Measurements from ENCODE around the gene SH2D6.
"Not testable (repeated sequence)": the region's sequence is repeated elsewhere in the genome, so short reads cannot be mapped to it uniquely, and the experiment has no call there.

Gene SH2D6

GRCh38 chr2:85418132-85419008 lies at the start of gene SH2D6:
Gene SH2D6, plus strand, starts transcription at chr2:85418714. Its CDS starts 10,752 bp downstream, at chr2:85429466.
- no peaks in the 10 kb centered on the region for H3K9me3 Mint-ChIP-seq
- DNase-seq (ENCODE audit: low spot score in 2 of 2), result peak; percentile 77 to 91
- peak within 1 kb of the TSS; percentile 98 for H3K27ac Mint-ChIP-seq
- H3K36me3 Mint-ChIP-seq, result peaks cover 9% of the 10 kb centered on the region
- peaks cover 27% of the 10 kb centered on the region for H3K4me1 Mint-ChIP-seq
- ATAC-seq, result peak; percentile 89
- peak within 1 kb of the TSS; percentile 86 for H3K4me3 Mint-ChIP-seq

DNA sequence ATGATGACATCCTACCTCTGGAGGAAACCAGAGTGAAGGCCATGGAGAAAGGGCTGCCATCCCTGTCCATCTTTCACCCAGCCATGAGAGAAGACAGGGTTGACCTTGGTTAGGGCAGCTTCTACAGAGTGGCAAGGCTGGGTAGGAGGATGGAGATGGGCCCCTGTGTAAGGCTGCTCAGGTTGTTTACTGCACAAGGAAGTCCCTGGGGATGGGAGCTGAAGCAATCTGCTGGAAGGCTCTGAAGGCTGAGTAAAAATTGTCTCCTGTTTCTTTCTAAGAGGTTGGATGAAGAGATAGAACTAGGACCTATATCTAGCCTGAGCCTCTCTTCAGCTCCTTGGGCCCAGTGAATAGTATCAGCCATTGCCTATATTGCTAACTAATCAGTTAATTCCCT lies 49.6 kb upstream of the SH2D6 start:
- Mint-ChIP-seq H3K9me3 (no peaks in the 10 kb centered on the region), H3K27ac (peak overlapping the region; percentile 32), H3K36me3 (peaks cover 25% of the 10 kb centered on the region), H3K4me3 (no peak overlapping the region), H3K4me1 (no peaks in the 10 kb centered on the region)
- DNase-seq (ENCODE audit: low spot score in 2 of 2) (no peak), ATAC-seq (no peak)

- no peak for ATAC-seq
- Mint-ChIP-seq H3K4me1 (no peaks in the 10 kb centered on the region), H3K27ac (no peak overlapping the region), H3K4me3 (no peak overlapping the region), H3K9me3 (no peaks in the 10 kb centered on the region), H3K36me3 (peaks cover 26% of the 10 kb centered on the region)
- DNase-seq (ENCODE audit: low spot score in 2 of 2), result no peak
Observed at GRCh38 chr2:85369500-85369899, 49.0 kb upstream of the SH2D6 start.

DNA sequence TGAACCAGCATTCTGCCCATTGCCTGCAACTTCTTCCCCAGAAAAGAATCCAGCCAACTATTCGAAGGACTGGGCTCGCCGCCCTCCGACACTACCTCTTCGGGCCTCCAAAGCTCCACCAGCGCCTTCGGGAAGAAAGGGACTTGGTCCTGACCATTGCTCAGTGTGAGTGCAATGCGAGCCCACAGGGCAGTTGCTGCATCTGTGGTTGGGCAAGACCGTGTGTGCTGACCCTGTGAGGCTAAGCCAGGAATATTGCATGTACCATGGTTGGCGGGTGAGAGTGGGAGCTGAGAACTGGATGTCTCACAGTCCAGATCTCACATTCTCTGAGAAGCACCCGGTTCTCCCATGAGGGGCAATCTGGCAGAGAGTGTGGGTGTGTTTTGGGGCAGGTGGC lies 47.5 kb upstream of the SH2D6 start:
- no peaks in the 10 kb centered on the region for H3K4me1 Mint-ChIP-seq
- no peak for DNase-seq (ENCODE audit: low spot score in 2 of 2)
- no peak overlapping the region for H3K4me3 Mint-ChIP-seq
- no peak for ATAC-seq
- H3K36me3 Mint-ChIP-seq, result peaks cover 32% of the 10 kb centered on the region
- H3K27ac Mint-ChIP-seq, result no peak overlapping the region
- H3K9me3 Mint-ChIP-seq, result no peaks in the 10 kb centered on the region

DNA sequence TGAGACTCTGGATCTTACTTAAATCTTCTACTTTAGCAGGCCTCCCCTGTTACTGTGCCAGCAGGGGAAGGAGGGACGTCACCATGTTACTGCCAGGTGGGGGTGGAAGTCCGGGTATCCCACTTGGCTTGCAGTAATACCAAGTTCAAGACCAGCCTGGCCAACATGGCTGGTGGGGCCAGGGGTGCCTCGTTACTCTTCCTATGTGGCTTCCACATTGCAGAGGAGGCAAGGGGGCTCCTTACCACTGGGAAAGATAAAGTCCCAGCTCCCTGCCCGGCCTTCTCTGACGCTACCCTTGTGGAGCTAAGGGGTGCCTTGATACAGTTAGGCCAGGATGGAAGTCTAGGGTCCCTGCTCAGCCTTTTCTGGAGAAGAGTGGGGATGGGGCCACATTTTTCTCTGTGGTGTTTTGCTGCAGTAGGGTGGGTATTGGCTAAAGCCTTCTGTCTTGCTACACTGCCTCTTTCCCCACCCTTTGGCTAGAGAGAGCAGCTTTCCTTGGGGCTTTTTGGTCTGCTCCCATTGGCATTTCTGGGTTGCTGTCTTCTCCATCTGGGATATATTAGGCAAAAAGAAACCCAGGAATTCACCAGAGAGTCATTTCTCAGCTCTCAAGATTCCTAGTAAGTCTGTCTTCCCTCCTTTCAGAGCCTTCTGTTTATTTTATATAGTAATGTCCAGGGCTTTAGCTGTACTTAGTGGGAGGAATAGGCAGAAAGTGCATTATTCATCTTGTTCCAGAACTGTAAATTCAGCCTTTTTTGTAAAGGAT lies 42.0 kb upstream of the SH2D6 start:
- peak overlapping the region; percentile 13 for H3K27ac Mint-ChIP-seq
- peaks cover 49% of the 10 kb centered on the region for H3K36me3 Mint-ChIP-seq
- H3K4me3 Mint-ChIP-seq, result no peak overlapping the region
- no peaks in the 10 kb centered on the region for H3K4me1 Mint-ChIP-seq
- ATAC-seq (no peak), DNase-seq (ENCODE audit: low spot score in 2 of 2) (no peak)
- no peaks in the 10 kb centered on the region for H3K9me3 Mint-ChIP-seq

DNA sequence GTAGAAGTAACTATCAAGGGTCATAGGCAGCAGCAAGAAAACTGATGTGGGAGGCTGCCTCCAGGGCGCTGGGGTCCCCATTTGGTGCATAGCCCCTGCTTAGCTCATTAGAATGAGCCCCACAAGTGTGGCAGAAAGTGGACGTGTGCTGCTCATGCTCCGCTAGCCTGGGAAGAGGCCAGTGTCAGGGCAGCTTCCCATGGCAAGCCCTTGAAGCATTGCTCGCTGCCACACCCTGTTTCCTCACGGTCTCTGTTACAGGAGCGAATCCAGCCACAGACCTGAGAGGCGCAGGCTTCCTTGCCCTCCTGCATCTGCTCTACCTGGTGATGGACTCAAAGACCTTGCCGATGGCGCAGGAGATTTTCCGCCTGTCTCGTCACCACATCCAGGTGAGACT lies 41.4 kb upstream of the SH2D6 start:
- Mint-ChIP-seq H3K4me3 (no peak overlapping the region), H3K36me3 (peaks cover 55% of the 10 kb centered on the region), H3K27ac (no peak overlapping the region), H3K9me3 (no peaks in the 10 kb centered on the region), H3K4me1 (no peaks in the 10 kb centered on the region)
- DNase-seq (ENCODE audit: low spot score in 2 of 2) (no peak), ATAC-seq (no peak)

- ATAC-seq (no peak), DNase-seq (ENCODE audit: low spot score in 2 of 2) (no peak)
- Mint-ChIP-seq H3K36me3 (peaks cover 63% of the 10 kb centered on the region), H3K9me3 (no peaks in the 10 kb centered on the region), H3K27ac (no peak overlapping the region), H3K4me3 (no peak overlapping the region), H3K4me1 (no peaks in the 10 kb centered on the region)
Observed at GRCh38 chr2:85378257-85378656, 40.3 kb upstream of the SH2D6 start.

- ATAC-seq, result no peak
- Mint-ChIP-seq H3K4me3 (no peak overlapping the region), H3K27ac (no peak overlapping the region), H3K9me3 (no peaks in the 10 kb centered on the region), H3K36me3 (peaks cover 57% of the 10 kb centered on the region), H3K4me1 (no peaks in the 10 kb centered on the region)
- DNase-seq (ENCODE audit: low spot score in 2 of 2), result no peak
Observed at GRCh38 chr2:85380048-85380447, 38.5 kb upstream of the SH2D6 start.

GRCh38 chr2:85383151-85383550 lies 35.4 kb upstream of the SH2D6 start:
- not testable (repeated sequence) for H3K27ac Mint-ChIP-seq; H3K9me3 Mint-ChIP-seq; DNase-seq (ENCODE audit: low spot score in 2 of 2); H3K4me3 Mint-ChIP-seq; ATAC-seq; H3K4me1 Mint-ChIP-seq
- peaks cover 75% of the 10 kb centered on the region for H3K36me3 Mint-ChIP-seq

DNA sequence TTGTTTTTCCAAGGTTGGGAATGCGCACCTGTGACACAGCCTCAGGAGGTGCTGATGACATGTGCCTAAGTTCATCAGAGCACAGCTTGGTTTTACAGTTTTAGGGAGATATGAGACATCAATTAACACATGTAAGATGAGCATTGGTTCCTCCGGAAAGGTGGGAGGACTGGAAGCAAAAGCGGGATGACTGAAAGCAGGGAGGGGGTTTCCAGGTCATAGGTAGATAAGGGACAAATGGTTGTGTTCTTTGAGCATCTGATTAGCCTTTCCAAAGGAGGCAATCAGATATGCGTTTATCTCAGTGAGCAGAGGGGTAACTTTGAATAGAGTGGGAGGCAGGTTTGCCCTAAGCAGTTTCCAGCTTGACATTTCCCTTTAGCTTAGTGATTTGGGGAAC lies 34.7 kb upstream of the SH2D6 start:
- H3K9me3 Mint-ChIP-seq, result no peaks in the 10 kb centered on the region
- peaks cover 72% of the 10 kb centered on the region for H3K36me3 Mint-ChIP-seq
- no peak for DNase-seq (ENCODE audit: low spot score in 2 of 2)
- H3K27ac Mint-ChIP-seq, result no peak overlapping the region
- no peaks in the 10 kb centered on the region for H3K4me1 Mint-ChIP-seq
- ATAC-seq, result no peak
- no peak overlapping the region for H3K4me3 Mint-ChIP-seq

GRCh38 chr2:85385746-85386145 lies 32.8 kb upstream of the SH2D6 start:
- Mint-ChIP-seq H3K9me3 (no peaks in the 10 kb centered on the region), H3K36me3 (peaks cover 68% of the 10 kb centered on the region), H3K27ac (peak overlapping the region; percentile 41), H3K4me3 (no peak overlapping the region), H3K4me1 (no peaks in the 10 kb centered on the region)
- DNase-seq (ENCODE audit: low spot score in 2 of 2), result no peak
- no peak for ATAC-seq

DNA sequence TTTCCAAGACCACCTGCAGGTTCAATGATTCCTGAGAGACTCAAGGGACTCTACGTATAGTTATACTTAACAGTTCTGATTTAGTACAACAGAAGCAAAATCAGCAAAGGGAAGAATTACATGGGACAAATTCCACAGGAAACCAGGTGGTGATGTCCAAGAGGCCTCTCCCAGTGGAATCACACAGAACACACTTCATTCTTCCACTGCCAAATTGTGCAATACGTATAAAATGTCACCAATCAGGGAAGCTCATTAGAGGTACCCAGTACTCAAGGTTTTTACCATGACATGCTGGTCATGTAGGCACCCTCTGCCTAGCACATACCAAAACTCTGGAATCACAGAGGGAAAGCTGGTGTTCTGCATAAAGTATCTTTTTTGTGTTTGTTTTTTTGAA lies 30.8 kb upstream of the SH2D6 start:
- peaks cover 51% of the 10 kb centered on the region for H3K36me3 Mint-ChIP-seq
- no peak for ATAC-seq

GRCh38 chr2:85388878-85389538 lies 29.5 kb upstream of the SH2D6 start:
- DNase-seq (ENCODE audit: low spot score in 2 of 2), result no peak
- Mint-ChIP-seq H3K4me3 (no peak overlapping the region), H3K36me3 (peaks cover 42% of the 10 kb centered on the region), H3K27ac (peak overlapping the region; percentile 60), H3K4me1 (peaks cover 7% of the 10 kb centered on the region), H3K9me3 (no peaks in the 10 kb centered on the region)
- no peak for ATAC-seq

More for the DNA sequence above, 30.8 kb upstream of the SH2D6 start:
- Mint-ChIP-seq H3K27ac (no peak overlapping the region), H3K9me3 (no peaks in the 10 kb centered on the region), H3K4me3 (no peak overlapping the region), H3K4me1 (peaks cover 7% of the 10 kb centered on the region)
- no peak for DNase-seq (ENCODE audit: low spot score in 2 of 2)

DNA sequence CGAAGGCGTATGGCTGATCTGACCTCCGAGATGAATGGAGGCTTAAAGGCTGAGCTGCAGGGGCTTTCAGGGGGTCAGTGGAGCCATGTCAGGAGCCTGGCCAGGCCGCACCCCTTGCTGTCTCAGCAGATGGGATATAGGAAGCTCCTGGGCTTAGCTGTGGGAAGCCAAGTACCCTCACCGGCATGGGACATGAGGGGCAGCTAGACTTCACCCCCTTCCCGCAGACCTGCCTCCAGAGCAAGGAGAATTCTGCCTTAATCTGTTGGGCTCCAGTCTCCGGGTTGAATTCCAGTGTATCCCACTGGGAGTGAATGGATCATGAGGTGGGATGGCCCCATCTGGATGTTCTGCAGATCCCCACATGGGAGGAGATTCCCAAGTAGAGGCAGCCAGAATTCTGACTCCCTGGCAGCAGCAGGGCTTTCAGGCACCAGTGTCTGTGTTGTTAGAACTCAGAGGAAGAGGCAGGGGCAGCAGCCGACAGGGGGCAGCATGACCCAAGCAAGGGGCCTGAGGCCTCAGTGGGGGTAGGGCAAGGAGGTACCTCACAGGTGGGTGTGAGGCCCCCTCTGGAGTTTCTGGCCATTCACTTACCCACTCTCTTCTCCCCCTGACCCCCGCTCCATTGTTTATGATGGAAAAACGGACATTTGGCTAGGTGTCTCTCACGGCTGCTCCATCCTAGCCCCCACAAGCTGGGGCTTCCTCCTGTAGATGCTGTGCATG lies 27.4 kb upstream of the SH2D6 start:
- no peaks in the 10 kb centered on the region for H3K9me3 Mint-ChIP-seq
- H3K4me1 Mint-ChIP-seq, result peaks cover 7% of the 10 kb centered on the region
- peak overlapping the region; percentile 8 for H3K27ac Mint-ChIP-seq
- no peak overlapping the region for H3K4me3 Mint-ChIP-seq
- H3K36me3 Mint-ChIP-seq, result peaks cover 37% of the 10 kb centered on the region
- DNase-seq (ENCODE audit: low spot score in 2 of 2), result peak; percentile 60 to 80
- ATAC-seq, result peak; percentile 73

DNA sequence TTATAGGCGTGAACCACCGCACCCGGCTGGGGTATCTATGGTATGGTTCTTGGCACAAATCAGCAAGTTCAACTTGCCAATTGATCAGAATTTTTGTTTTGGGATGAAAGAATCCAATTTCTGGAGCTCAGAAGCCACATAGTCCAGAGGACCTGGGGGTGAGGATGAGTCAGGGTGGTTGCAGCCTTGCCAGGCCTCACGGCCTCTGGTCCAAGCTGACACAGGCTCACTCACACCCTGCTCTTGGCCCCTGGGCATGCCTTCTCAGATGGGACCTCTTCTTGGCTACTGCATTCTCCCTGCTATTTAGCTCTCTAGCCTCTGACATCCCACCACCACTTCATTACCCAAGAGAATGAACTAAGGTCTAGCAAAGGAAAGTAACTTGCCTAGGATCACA lies 24.7 kb upstream of the SH2D6 start:
- Mint-ChIP-seq H3K36me3 (peaks cover 13% of the 10 kb centered on the region), H3K9me3 (no peaks in the 10 kb centered on the region), H3K4me1 (peaks cover 18% of the 10 kb centered on the region), H3K27ac (peak overlapping the region; percentile 1), H3K4me3 (no peak overlapping the region)
- no peak for DNase-seq (ENCODE audit: low spot score in 2 of 2)
- no peak for ATAC-seq

All from stimulated activated effector memory CD8-positive, alpha-beta T cell treated with anti-CD3 and anti-CD28 coated beads, Interleukin-12 subunit alpha, Interleukin-12 subunit beta, amount 100 ng/mL, for 72 hours (primary cell).